ENCODE results near the gene ANXA6.

The ANXA6 gene

GRCh38 chr5:151173711-151174611 lies 16.4 kb upstream of the ANXA6 start:
- DNase-seq (ENCODE audit: low spot score): no peak
- Mint-ChIP-seq H3K36me3 (ENCODE audit: low read depth) (peaks cover 12% of the 10 kb centered on the region), H3K27me3 (ENCODE audit: low read depth) (no peaks in the 10 kb centered on the region), H3K4me1 (ENCODE audit: low read depth) (peaks cover 12% of the 10 kb centered on the region), H3K9me3 (no peaks in the 10 kb centered on the region), H3K4me3 (no peak overlapping the region), H3K27ac (no peak overlapping the region)

- no peak for DNase-seq (ENCODE audit: low spot score)
Observed at GRCh38 chr5:151171529-151171928, 13.9 kb upstream of the ANXA6 start.

DNA sequence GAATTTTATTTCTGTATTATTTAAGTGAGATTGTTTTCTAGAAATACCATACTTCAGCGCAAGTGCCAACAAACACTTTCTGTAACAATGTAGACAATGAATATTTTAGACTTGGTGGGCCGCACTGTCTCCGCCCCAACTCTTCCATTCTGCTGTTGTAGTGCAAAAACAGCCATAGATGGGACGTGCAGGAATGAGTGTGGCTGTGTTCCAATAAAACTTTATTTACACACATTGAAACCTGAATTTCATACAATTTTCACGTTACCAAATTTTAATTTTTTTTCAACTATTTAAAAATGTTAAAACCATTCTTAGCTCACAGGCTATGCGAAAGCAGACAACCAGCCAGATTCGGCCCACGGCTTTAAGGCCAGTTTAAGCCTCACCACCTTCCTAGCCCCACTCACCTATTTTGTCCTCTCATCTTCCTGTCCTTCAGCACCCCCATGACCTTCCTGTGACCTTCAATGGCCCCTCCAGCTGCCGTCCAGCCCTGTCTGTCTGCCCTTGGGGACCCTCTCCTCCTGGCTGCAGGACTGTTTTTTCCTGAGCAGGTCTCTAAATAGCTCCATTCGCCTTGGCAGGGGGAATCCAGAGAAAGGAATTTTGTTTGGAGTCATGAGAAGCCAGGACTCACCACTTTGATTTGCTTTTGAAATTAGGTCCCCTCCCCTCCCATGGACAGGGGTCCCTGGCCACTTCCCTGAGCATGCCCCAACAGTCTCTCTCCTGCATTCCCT lies 11.2 kb upstream of the ANXA6 start:
- Mint-ChIP-seq H3K4me3 (no peak overlapping the region), H3K27ac (no peak overlapping the region), H3K36me3 (ENCODE audit: low read depth) (no peaks in the 10 kb centered on the region), H3K4me1 (ENCODE audit: low read depth) (peaks cover 19% of the 10 kb centered on the region), H3K9me3 (no peaks in the 10 kb centered on the region), H3K27me3 (ENCODE audit: low read depth) (no peaks in the 10 kb centered on the region)
- DNase-seq (ENCODE audit: low spot score): no peak

More at GRCh38 chr5:151171529-151171928, 13.9 kb upstream of the ANXA6 start:
- H3K36me3 Mint-ChIP-seq (ENCODE audit: low read depth): peaks cover 2% of the 10 kb centered on the region
- no peaks in the 10 kb centered on the region for H3K27me3 Mint-ChIP-seq (ENCODE audit: low read depth)
- no peak overlapping the region for H3K27ac Mint-ChIP-seq
- H3K4me1 Mint-ChIP-seq (ENCODE audit: low read depth): peaks cover 12% of the 10 kb centered on the region
- H3K9me3 Mint-ChIP-seq: no peaks in the 10 kb centered on the region
- H3K4me3 Mint-ChIP-seq: no peak overlapping the region

DNA sequence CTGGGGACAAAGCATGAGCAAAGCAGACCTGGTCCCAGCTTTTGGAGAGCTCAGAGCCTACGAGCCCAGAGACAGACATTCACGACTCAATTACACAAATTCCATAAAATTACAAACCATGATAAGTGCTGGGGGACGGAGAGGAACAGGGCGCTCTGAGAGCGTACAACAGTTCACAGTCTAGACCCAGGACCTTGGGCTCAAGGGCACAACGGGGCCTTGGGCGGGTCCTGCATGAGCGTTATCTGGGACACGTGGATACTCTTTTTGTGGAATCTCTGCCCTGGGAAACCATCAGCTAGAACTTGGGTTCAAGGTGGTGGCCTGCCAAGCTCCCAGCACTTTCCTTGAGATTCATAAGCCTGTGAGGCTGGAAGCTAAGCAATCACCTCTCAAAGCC lies 9.4 kb upstream of the ANXA6 start:
- no peaks in the 10 kb centered on the region for H3K9me3 Mint-ChIP-seq
- peaks cover 19% of the 10 kb centered on the region for H3K4me1 Mint-ChIP-seq (ENCODE audit: low read depth)
- no peaks in the 10 kb centered on the region for H3K27me3 Mint-ChIP-seq (ENCODE audit: low read depth)
- no peak for DNase-seq (ENCODE audit: low spot score)
- no peak overlapping the region for H3K27ac Mint-ChIP-seq
- no peak overlapping the region for H3K4me3 Mint-ChIP-seq
- H3K36me3 Mint-ChIP-seq (ENCODE audit: low read depth): no peaks in the 10 kb centered on the region

- Mint-ChIP-seq H3K4me3 (no peak overlapping the region), H3K9me3 (no peaks in the 10 kb centered on the region), H3K36me3 (ENCODE audit: low read depth) (no peaks in the 10 kb centered on the region), H3K4me1 (ENCODE audit: low read depth) (peaks cover 9% of the 10 kb centered on the region), H3K27ac (no peak overlapping the region), H3K27me3 (ENCODE audit: low read depth) (peaks cover 3% of the 10 kb centered on the region)
- DNase-seq (ENCODE audit: low spot score): peak; percentile 68
Observed at GRCh38 chr5:151164687-151165392, 7.3 kb upstream of the ANXA6 start.

DNA sequence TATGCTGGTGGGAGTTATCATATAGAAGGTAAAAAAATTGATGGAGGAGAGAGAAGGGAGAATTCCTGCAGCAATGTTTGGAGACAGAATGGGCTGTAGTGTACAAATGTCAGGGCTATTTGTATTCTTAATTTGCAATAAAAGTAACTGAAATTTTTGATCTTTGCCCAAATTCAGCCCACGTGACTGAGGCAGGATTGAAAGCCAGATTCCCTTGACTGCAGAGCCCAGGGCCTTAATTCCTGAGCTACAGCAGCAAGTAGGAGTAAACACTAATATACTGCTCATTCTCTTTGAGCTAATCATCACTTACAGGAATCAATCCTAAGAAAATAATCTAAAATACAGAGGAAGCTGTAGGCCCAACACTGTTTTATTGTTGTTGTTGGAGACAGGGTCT lies 5.2 kb upstream of the ANXA6 start:
- no peaks in the 10 kb centered on the region for H3K9me3 Mint-ChIP-seq
- no peak for DNase-seq (ENCODE audit: low spot score)
- peaks cover 18% of the 10 kb centered on the region for H3K4me1 Mint-ChIP-seq (ENCODE audit: low read depth)
- H3K36me3 Mint-ChIP-seq (ENCODE audit: low read depth): no peaks in the 10 kb centered on the region
- peaks cover 3% of the 10 kb centered on the region for H3K27me3 Mint-ChIP-seq (ENCODE audit: low read depth)
- H3K27ac Mint-ChIP-seq: no peak overlapping the region
- no peak overlapping the region for H3K4me3 Mint-ChIP-seq

DNA sequence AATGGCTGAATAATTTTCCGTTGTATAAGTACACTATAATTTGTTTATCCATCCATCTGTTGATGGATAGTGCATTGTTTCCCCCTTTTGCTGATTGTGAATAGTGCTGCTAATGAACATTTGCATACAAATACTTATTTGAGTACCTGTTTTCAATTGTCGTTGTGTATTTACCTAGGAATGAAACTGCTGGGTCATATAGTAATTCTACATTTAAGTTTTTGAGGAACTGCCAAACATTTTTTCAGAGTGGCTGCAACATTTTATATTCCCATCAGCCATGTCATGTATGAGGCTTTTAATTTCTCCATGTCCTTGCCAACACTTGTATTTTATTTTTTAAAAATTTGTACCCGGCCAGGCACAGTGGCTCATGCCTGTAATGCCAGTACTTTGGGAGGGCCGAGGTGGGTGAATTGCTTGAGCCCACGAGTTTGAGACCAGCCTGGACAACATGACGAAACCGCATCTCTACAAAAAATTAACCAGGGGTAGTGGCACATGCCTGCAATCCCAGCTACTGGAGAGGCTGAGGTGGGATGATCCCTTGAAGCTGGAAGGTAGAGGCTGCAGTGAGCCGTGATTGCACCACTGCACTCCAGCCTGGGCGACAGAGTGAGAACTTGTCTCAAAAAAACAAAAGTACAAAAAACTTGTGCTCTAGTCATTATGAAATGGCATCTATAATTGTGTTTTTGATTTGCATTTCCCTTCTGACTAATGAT lies 2.2 kb upstream of the ANXA6 start:
- DNase-seq (ENCODE audit: low spot score): no peak
- Mint-ChIP-seq H3K4me3 (peak overlapping the region; percentile 52), H3K27ac (no peak overlapping the region), H3K27me3 (ENCODE audit: low read depth) (peaks cover 3% of the 10 kb centered on the region), H3K9me3 (no peaks in the 10 kb centered on the region), H3K4me1 (ENCODE audit: low read depth) (peaks cover 27% of the 10 kb centered on the region), H3K36me3 (ENCODE audit: low read depth) (peaks cover 19% of the 10 kb centered on the region)

- H3K9me3 Mint-ChIP-seq: no peaks in the 10 kb centered on the region
- peak overlapping the region; percentile 92 for H3K27ac Mint-ChIP-seq
- H3K36me3 Mint-ChIP-seq (ENCODE audit: low read depth): peaks cover 33% of the 10 kb centered on the region
- DNase-seq (ENCODE audit: low spot score): no peak
- peaks cover 3% of the 10 kb centered on the region for H3K27me3 Mint-ChIP-seq (ENCODE audit: low read depth)
- peaks cover 37% of the 10 kb centered on the region for H3K4me1 Mint-ChIP-seq (ENCODE audit: low read depth)
- H3K4me3 Mint-ChIP-seq: peak overlapping the region; percentile 99
Observed at GRCh38 chr5:151158287-151158661, 695 bp upstream of the ANXA6 start.

GRCh38 chr5:151156507-151157420 lies 815 bp downstream of the ANXA6 start:
- Mint-ChIP-seq H3K27me3 (ENCODE audit: low read depth) (peaks cover 3% of the 10 kb centered on the region), H3K9me3 (no peaks in the 10 kb centered on the region), H3K27ac (peak overlapping the region; percentile 92), H3K4me1 (ENCODE audit: low read depth) (peaks cover 52% of the 10 kb centered on the region), H3K36me3 (ENCODE audit: low read depth) (peaks cover 47% of the 10 kb centered on the region), H3K4me3 (peak overlapping the region; percentile 99)
- DNase-seq (ENCODE audit: low spot score): no peak

GRCh38 chr5:151155775-151156506 lies 1.6 kb downstream of the ANXA6 start:
- Mint-ChIP-seq H3K27me3 (ENCODE audit: low read depth) (peaks cover 3% of the 10 kb centered on the region), H3K36me3 (ENCODE audit: low read depth) (peaks cover 53% of the 10 kb centered on the region), H3K9me3 (no peaks in the 10 kb centered on the region), H3K27ac (peak overlapping the region; percentile 92), H3K4me1 (ENCODE audit: low read depth) (peaks cover 61% of the 10 kb centered on the region), H3K4me3 (peak overlapping the region; percentile 99)
- DNase-seq (ENCODE audit: low spot score): no peak

GRCh38 chr5:151154931-151155774 lies 2.4 kb downstream of the ANXA6 start:
- H3K27ac Mint-ChIP-seq: peak overlapping the region; percentile 92
- H3K9me3 Mint-ChIP-seq: no peaks in the 10 kb centered on the region
- H3K4me1 Mint-ChIP-seq (ENCODE audit: low read depth): peaks cover 68% of the 10 kb centered on the region
- peak overlapping the region; percentile 99 for H3K4me3 Mint-ChIP-seq
- no peaks in the 10 kb centered on the region for H3K27me3 Mint-ChIP-seq (ENCODE audit: low read depth)
- peak; percentile 55 for DNase-seq (ENCODE audit: low spot score)
- peaks cover 56% of the 10 kb centered on the region for H3K36me3 Mint-ChIP-seq (ENCODE audit: low read depth)

Measured in T-helper 2 cell treated with Interferon-gamma antibody and Interleukin-4, amounts not matched to agents 5 μg/mL and 100 μg/mL, for 36 hours (primary cell).